ENCODE results near the gene PTPN9.

GRCh38 chr15:75508840-75509532 is 70.1 kb downstream of the PTPN9 start:
- TF ChIP-seq, protein P1, sequence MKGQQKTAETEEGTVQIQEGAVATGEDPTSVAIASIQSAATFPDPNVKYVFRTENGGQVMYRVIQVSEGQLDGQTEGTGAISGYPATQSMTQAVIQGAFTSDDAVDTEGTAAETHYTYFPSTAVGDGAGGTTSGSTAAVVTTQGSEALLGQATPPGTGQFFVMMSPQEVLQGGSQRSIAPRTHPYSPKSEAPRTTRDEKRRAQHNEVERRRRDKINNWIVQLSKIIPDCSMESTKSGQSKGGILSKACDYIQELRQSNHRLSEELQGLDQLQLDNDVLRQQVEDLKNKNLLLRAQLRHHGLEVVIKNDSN (IDR thresholded peaks at IDR 0.05) = no peak
- TF ChIP-seq EP300 (IDR thresholded peaks at IDR 0.05; ENCODE audit: borderline replicate concordance) = no peak
- no peak for TF ChIP-seq TAF1 (IDR thresholded peaks at IDR 0.05; ENCODE audit: low read depth)
- TF ChIP-seq FOXM1 (IDR thresholded peaks at IDR 0.05; ENCODE audit: borderline replicate concordance, low read depth) = no peak
- TF ChIP-seq TCF12 (IDR thresholded peaks at IDR 0.05; ENCODE audit: low read depth) = no peak
- TF ChIP-seq, protein P2, sequence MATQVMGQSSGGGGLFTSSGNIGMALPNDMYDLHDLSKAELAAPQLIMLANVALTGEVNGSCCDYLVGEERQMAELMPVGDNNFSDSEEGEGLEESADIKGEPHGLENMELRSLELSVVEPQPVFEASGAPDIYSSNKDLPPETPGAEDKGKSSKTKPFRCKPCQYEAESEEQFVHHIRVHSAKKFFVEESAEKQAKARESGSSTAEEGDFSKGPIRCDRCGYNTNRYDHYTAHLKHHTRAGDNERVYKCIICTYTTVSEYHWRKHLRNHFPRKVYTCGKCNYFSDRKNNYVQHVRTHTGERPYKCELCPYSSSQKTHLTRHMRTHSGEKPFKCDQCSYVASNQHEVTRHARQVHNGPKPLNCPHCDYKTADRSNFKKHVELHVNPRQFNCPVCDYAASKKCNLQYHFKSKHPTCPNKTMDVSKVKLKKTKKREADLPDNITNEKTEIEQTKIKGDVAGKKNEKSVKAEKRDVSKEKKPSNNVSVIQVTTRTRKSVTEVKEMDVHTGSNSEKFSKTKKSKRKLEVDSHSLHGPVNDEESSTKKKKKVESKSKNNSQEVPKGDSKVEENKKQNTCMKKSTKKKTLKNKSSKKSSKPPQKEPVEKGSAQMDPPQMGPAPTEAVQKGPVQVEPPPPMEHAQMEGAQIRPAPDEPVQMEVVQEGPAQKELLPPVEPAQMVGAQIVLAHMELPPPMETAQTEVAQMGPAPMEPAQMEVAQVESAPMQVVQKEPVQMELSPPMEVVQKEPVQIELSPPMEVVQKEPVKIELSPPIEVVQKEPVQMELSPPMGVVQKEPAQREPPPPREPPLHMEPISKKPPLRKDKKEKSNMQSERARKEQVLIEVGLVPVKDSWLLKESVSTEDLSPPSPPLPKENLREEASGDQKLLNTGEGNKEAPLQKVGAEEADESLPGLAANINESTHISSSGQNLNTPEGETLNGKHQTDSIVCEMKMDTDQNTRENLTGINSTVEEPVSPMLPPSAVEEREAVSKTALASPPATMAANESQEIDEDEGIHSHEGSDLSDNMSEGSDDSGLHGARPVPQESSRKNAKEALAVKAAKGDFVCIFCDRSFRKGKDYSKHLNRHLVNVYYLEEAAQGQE (IDR thresholded peaks at IDR 0.05; ENCODE audit: low read depth) = no peak
